PC-9 (cell line): Measurements from ENCODE around the gene LANCL1. TPM values are rescaled to one million over a fixed set of nuclear protein-coding genes. Genes with fewer than 3 reads are reported as not detected.
"Not testable (repeated sequence)": the region's sequence is repeated elsewhere in the genome, so short reads cannot be mapped to it uniquely, and the experiment has no call there.

Experiments
- BruUV-seq: library from RNA; stranded (reverse); fragments of 400-500 nt; replicated peaks from 2 replicates; lab custom pipeline; 2021; lab: Mats Ljungman, UMichigan
- CTCF ChIA-PET: fragments of 300-600 bp; sonication (Branson Sonifier 250); formaldehyde crosslinking; loops from one replicate; lab custom pipeline; 2022; ENCODE audit warnings: antibody characterized with exemption; lab: Charles Lee
- POLR2A ChIA-PET: fragments of 300-600 bp; sonication (Branson Sonifier 250); formaldehyde crosslinking; loops from one replicate; lab custom pipeline; 2022; ENCODE audit warnings: antibody characterized with exemption; ENCODE audit not compliant: unreplicated experiment; lab: Charles Lee
- DNase-seq, 2 experiments: peaks; one replicate each; pipeline versions ENCODE4 v3.0.0 to v3.0.0-alpha.2; 2015 to 2022; ENCODE audit warnings: mixed read lengths in 1 of 2
- H2AFZ ChIP-seq: fragments of 200-600 bp; sonication (generic); 2 replicates; pipeline ENCODE4 v1.8.1; 2017; ENCODE audit warnings: antibody characterized with exemption
- H3F3A ChIP-seq: fragments of 200-600 bp; sonication (generic); 2 replicates; pipeline ENCODE4 v1.8.1; 2017; ENCODE audit warnings: antibody characterized with exemption, mild to moderate bottlenecking, low read depth; ENCODE audit not compliant: insufficient read depth
- H3K27ac ChIP-seq: fragments of 200-600 bp; sonication (generic); 2 replicates; pipeline ENCODE4 v1.6.1; 2016; ENCODE audit warnings: mixed run types
- H3K27me3 ChIP-seq: fragments of 200-600 bp; sonication (generic); 2 replicates; pipeline ENCODE4 v1.6.1; 2016; ENCODE audit warnings: low read depth, mixed run types; ENCODE audit not compliant: insufficient read depth
- H3K36me3 ChIP-seq: fragments of 200-600 bp; sonication (generic); 2 replicates; pipeline ENCODE4 v1.6.1; 2016; ENCODE audit warnings: low read depth, mixed run types
- H3K4me1 ChIP-seq: fragments of 200-600 bp; sonication (generic); replicated peaks from 2 replicates; pipeline ENCODE4 v1.6.1; 2016; ENCODE audit warnings: mixed run types; ENCODE audit not compliant: insufficient read depth
- H3K4me2 ChIP-seq: fragments of 200-600 bp; sonication (generic); 2 replicates; pipeline ENCODE4 v1.6.1; 2017; ENCODE audit warnings: mixed run types
- H3K4me3 ChIP-seq: fragments of 200-600 bp; sonication (generic); 2 replicates; pipeline ENCODE4 v1.6.1; 2016; ENCODE audit warnings: mixed run types
- H3K79me2 ChIP-seq: fragments of 200-600 bp; sonication (generic); 2 replicates; pipeline ENCODE4 v1.6.1; 2017; ENCODE audit warnings: low read depth, mixed run types
- H3K9me2 ChIP-seq: fragments of 200-600 bp; sonication (generic); 2 replicates; pipeline ENCODE4 v1.8.1; 2017; ENCODE audit warnings: mild to moderate bottlenecking; ENCODE audit not compliant: insufficient read depth
- H3K9me3 ChIP-seq: fragments of 200-600 bp; sonication (generic); 2 replicates; pipeline ENCODE4 v1.8.1; 2016; ENCODE audit warnings: low read depth; ENCODE audit not compliant: insufficient read depth
- H4K20me1 ChIP-seq: fragments of 200-600 bp; sonication (generic); 2 replicates; pipeline ENCODE4 v1.8.1; 2017; ENCODE audit not compliant: insufficient read depth
- CTCF ChIP-seq: fragments of 200-600 bp; sonication (generic); conservative IDR thresholded peaks from 2 replicates; pipeline ENCODE4 v1.6.1; 2017; ENCODE audit warnings: mixed run types, antibody characterized with exemption, mild to moderate bottlenecking, moderate library complexity
- EZH2 ChIP-seq: fragments of 200-600 bp; sonication (generic); IDR thresholded peaks from 2 replicates; pipeline ENCODE4 v1.8.0; 2017; ENCODE audit warnings: antibody characterized with exemption, low read depth
- intact Hi-C: fragments of 100-400 bp; cut with micrococcal nuclease; formaldehyde crosslinking; loops from one replicate; pipeline ENCODE4 v1.10.0; 2022; ENCODE audit not compliant: unreplicated experiment
- total RNA-seq: library from RNA; stranded (reverse); gene quantifications from 2 replicates; pipeline ENCODE4 v1.2.3, GENCODE V29; 2021

LANCL1 gene
- total RNA-seq, 1 experiment from 2014 or later = 33.7 TPM

- Histone ChIP-seq H4K20me1 (no peaks in the 10 kb centered on the region), H3K27ac (no peak overlapping the region), H3K4me2 (no peak overlapping the region), H3K79me2 (no peaks in the 10 kb centered on the region), H3K27me3 (no peaks in the 10 kb centered on the region), H3K9me2 (no peaks in the 10 kb centered on the region), H3K36me3 (no peaks in the 10 kb centered on the region), H3K4me3 (no peak overlapping the region), H2AFZ (no peak overlapping the region), H3K9me3 (no peaks in the 10 kb centered on the region), H3F3A (no peaks in the 10 kb centered on the region), H3K4me1 (no peaks in the 10 kb centered on the region)
- BruUV-seq = no TSS peak
- POLR2A ChIA-PET = no interaction called here
- CTCF ChIA-PET = no interaction called here
- TF ChIP-seq EZH2 (no peak), CTCF (no peak)
- intact Hi-C loops = no loop called here
- no peak for DNase-seq
Measured at GRCh38 chr2:210452194-210452593, 24.4 kb downstream of the LANCL1 start.

GRCh38 chr2:210450942-210451341 is 25.6 kb downstream of the LANCL1 start:
- BruUV-seq, H4K20me1 ChIP-seq: not testable (repeated sequence)

GRCh38 chr2:210445732-210446131 is 30.8 kb downstream of the LANCL1 start:
- Histone ChIP-seq H3K27me3 (no peaks in the 10 kb centered on the region), H2AFZ (no peak overlapping the region), H4K20me1 (no peaks in the 10 kb centered on the region), H3K9me2 (no peaks in the 10 kb centered on the region), H3K4me1 (no peaks in the 10 kb centered on the region), H3K79me2 (no peaks in the 10 kb centered on the region), H3K4me2 (no peak overlapping the region), H3K4me3 (no peak overlapping the region), H3K36me3 (no peaks in the 10 kb centered on the region), H3K9me3 (no peaks in the 10 kb centered on the region), H3K27ac (no peak overlapping the region), H3F3A (no peaks in the 10 kb centered on the region)
- POLR2A ChIA-PET = no interaction called here
- CTCF ChIA-PET = interaction anchor here (0.7 kb wide), 1 partner anchor 1091 kb away, joined by 3 read pairs; no protein-coding TSS in a partner anchor
- intact Hi-C loops = no loop called here
- TF ChIP-seq EZH2 (no peak), CTCF (no peak)
- no peak for DNase-seq
- BruUV-seq = no TSS peak

More at GRCh38 chr2:210450942-210451341, 25.6 kb downstream of the LANCL1 start:
- H3K27ac ChIP-seq, H3K9me3 ChIP-seq, intact Hi-C loops, H3F3A ChIP-seq, H2AFZ ChIP-seq, H3K9me2 ChIP-seq, H3K79me2 ChIP-seq, H3K36me3 ChIP-seq, H3K4me3 ChIP-seq, DNase-seq, POLR2A ChIA-PET, H3K27me3 ChIP-seq, H3K4me1 ChIP-seq, H3K4me2 ChIP-seq, CTCF ChIA-PET: not testable (repeated sequence)

- no TSS peak for BruUV-seq
- no peak overlapping the region for H3K4me2 ChIP-seq
- H4K20me1 ChIP-seq = no peaks in the 10 kb centered on the region
- no peaks in the 10 kb centered on the region for H3K79me2 ChIP-seq
- no peak overlapping the region for H2AFZ ChIP-seq
- no peaks in the 10 kb centered on the region for H3K36me3 ChIP-seq
- no peaks in the 10 kb centered on the region for H3K9me2 ChIP-seq
- no peaks in the 10 kb centered on the region for H3F3A ChIP-seq
- intact Hi-C loops = no loop called here
- DNase-seq = no peak
- H3K27me3 ChIP-seq = no peaks in the 10 kb centered on the region
- no peak overlapping the region for H3K4me3 ChIP-seq
- TF ChIP-seq CTCF (peak; percentile 77), EZH2 (no peak)
- CTCF ChIA-PET = no interaction called here
- no peaks in the 10 kb centered on the region for H3K9me3 ChIP-seq
- POLR2A ChIA-PET = no interaction called here
- H3K27ac ChIP-seq = no peak overlapping the region
- no peaks in the 10 kb centered on the region for H3K4me1 ChIP-seq
Measured at GRCh38 chr2:210445116-210445707, 31.3 kb downstream of the LANCL1 start.
